GM04503 (cell line): ENCODE results near the gene BRSK2.

Source experiments
- DNase-seq: peaks from one replicate; pipeline ENCODE4 v3.0.0-alpha.2; 2012; ENCODE audit warnings: low read depth

BRSK2 gene

DNA sequence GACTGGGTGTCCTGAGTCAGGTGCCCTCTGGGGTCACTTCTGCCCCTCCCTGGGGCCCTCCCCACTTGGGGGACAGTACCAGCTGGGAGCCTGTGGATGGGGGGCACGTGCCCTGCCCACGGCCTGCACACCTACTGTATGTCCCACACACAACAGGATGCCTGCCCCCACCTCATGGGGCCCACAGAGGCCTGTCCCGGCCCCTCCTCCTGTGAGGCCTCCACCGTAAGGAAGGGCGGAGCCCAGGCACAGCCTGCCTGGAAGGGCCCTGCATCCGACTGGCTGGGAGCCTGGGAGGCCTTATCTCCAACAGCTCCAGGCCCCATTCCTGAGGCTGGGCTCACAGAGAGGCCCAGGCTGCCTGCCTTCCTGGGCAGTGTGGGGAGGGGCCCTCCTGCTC lies 47.8 kb downstream of the BRSK2 start:
- DNase-seq: no peak

DNA sequence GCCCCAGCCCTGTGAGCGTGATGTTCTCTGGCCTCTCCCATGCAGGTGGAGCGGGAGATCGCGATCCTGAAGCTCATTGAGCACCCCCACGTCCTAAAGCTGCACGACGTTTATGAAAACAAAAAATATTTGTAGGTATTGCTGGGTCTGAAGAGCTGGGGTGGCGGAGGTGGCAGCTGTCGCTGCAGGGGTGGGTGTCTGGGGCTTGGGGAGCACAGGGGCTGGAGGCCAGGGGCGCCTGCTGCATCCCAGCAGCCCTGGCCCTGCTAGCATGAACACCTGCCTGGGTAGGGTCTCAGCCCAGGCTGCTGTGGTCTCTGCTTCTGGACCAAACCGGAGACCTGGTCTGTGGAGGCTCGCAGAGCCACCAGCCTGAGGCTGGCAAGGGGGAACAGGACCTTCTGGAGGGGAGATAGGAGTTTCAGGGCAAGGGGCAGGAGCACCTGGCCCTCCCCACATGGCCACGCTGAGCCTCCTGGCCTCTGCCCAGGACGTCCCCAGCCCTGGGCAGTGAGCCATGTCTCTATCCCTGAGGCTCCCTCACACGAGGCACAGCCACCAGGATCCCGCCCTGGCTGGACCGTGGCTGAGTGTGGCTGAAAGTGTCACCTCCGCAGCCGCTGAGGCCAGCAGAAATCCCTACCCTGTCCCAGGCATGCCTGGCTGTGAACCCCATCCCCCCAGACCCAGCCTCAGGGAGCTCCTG lies 48.7 kb downstream of the BRSK2 start:
- DNase-seq: no peak

DNA sequence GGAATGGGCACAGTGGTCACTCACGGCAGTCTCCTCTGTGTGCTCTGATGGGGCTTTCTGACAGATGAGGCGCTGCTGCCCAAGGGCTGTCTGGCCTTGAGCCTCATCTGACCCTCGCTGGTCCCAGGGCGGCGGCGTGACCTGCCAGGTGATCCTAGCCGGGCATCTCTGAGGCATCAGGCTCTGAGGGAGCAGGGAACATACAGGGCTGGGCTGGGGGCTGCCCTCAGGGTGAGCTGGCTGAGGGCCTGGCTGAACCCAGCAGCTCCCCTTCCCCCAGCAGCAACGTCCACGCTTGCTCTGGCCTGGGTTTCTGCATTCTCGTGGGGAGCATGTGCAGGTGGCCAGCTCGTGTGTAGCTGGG lies 49.2 kb downstream of the BRSK2 start:
- no peak for DNase-seq

DNA sequence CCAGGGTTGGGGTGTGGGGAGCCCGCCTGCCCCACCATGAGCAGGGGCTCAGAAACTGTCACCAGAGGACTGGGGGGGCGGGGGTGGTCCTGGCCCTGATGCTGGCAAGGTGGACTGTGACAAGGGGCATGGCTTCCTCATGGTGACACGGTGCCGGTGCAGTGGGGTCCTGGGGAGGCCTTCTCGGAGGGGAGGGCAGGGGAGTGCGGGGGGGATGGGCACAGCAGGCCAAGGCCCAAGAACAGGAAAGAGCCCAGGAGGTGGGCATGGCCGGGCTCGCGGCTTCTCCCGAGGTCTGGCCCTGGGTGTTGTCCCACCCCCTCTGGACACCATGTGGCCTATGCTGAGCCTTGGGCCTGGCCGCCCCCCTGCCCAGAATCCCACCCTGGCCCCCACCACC lies 49.6 kb downstream of the BRSK2 start:
- no peak for DNase-seq

DNA sequence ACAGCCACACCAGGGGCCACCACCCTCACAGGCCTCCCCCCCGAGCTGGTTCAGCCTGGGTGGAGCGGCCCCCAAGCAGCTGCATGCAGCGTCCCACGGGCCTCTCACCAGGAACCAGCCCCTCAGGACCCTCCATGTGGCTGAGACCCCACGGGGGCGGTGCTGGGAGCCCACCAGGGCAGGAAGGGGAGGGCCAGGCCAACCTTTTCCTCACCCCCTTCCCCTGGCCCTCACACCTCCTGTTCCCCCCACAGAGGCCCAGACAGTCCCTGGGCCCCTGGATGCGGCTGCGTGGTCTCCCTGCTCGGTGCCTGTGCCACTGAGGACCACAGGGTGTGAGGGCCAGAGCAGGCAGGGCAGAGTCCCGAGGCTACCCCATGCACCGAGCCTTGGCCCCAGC lies 50.3 kb downstream of the BRSK2 start:
- no peak for DNase-seq

DNA sequence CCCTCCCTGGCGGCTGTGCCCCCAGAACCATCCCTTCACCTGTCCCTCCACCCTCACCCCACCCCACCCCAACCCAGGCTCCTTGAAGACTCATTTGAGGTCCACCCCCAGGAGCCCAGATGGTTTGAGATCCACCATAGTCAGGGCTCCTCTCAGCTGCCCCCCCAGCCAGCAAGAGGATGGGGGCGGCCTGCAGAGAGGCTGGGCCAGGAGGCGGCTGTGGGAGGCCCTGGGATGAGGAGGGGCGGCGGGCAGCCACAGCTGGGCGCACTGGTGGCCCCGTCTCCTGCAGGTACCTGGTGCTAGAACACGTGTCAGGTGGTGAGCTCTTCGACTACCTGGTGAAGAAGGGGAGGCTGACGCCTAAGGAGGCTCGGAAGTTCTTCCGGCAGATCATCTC lies 50.8 kb downstream of the BRSK2 start:
- DNase-seq: no peak

DNA sequence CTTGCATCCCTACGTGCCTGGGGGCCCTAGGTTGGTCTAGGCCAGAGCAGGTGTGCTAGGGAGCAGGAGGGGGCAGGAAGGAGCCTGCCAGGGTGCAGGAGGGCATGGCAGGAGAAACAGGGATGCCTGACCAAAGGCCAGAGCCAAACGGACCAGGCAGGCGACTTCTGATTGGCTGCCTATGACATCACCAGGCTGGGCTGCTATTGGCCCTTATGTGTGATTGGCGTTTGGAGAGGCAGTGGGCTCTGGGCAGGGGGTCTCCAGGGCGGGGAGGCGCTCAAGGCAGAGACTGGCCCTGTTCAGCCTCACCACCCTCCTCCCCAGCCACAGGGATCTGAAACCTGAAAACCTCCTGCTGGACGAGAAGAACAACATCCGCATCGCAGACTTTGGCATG lies 52.4 kb downstream of the BRSK2 start:
- no peak for DNase-seq

DNA sequence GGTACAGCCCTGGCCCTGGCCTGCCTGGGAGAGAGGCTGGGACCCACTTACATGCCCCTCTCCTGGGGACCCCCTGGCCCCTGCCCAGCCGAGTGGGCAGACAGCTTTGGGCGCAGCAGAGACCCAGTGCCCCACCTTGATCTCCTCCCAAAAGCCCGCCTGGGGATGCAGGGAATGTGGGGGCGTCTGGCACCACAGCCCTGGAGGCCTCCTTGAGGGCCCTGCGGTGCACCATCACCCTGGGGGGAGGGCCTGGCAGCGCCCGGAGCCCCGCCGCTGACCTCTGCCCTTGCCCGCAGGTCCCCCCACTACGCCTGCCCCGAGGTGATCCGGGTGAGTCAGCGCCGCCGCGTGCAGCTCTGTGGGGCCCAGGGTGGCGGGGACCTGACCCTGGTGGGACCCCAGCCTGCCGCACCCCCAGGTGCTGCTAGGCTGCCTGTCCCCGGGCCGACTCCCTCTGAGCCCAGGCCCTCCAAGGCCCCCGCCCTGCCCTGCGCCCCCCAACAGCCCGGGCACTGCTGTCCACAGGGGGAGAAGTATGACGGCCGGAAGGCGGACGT lies 53.2 kb downstream of the BRSK2 start:
- no peak for DNase-seq

DNA sequence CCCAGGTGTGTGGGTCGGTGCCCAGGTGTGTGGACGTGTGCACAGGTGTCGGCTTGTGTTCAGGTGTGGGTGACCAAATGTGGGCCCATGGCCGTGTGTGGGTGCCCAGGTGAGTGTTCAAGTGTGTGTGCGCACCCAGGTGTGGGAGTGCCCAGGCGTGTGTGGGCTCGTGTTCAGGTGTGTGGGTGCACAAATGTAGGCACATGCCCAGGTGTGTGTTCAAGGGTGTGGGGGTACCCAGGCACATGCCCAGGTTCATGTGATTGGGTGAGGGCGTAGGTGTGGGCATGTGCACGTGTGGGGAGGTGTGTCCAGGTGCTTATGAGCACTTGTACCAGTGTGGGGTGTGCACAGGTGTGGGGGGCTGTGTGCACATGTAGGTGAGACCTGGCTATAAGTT lies 54.0 kb downstream of the BRSK2 start:
- no peak for DNase-seq

DNA sequence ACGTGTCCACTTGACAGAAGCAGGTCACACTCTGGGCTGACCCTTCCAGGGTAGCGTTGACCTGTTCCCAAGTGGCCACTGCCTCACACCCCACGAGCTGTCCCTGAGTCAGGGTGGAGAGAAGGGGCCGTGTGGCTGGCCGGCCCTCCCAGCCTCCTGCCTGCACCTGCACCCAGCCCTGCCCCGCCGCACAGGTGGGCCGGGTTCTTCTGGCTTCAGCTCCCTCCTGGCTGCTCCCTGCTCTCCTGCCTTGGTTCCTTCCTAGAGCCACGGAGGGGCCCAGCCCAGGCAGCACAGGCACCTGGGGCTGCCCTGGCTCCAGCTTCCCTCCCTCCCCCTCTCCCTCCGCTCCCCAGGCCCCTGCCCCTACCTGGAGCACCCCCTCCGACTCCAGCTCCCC lies 54.6 kb downstream of the BRSK2 start:
- DNase-seq: no peak

DNA sequence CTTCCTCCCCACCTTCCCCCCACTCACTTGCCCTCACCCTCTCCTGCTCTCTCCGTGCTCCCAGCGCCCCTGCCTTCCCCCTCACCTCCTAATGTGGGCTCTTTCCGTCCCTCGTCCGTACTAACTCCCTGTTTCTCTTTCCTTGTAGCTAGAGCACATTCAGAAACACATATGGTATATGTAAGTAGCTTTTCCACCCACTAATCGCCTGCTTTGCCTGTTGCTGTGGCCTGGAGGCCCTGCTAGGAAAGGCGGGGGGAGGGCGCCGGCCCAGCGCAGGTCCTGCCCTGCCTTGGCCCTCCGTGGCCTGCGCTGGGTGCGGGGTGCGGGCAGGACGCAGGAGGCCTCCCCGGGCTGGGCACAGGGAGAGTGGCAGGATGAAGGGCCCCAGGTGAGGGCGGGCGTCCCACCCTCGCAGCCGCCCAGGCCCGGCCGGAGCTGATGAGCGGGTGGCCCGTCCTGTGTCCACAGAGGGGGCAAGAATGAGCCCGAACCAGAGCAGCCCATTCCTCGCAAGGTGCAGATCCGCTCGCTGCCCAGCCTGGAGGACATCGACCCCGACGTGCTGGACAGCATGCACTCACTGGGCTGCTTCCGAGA lies 55.2 kb downstream of the BRSK2 start:
- DNase-seq: no peak

DNA sequence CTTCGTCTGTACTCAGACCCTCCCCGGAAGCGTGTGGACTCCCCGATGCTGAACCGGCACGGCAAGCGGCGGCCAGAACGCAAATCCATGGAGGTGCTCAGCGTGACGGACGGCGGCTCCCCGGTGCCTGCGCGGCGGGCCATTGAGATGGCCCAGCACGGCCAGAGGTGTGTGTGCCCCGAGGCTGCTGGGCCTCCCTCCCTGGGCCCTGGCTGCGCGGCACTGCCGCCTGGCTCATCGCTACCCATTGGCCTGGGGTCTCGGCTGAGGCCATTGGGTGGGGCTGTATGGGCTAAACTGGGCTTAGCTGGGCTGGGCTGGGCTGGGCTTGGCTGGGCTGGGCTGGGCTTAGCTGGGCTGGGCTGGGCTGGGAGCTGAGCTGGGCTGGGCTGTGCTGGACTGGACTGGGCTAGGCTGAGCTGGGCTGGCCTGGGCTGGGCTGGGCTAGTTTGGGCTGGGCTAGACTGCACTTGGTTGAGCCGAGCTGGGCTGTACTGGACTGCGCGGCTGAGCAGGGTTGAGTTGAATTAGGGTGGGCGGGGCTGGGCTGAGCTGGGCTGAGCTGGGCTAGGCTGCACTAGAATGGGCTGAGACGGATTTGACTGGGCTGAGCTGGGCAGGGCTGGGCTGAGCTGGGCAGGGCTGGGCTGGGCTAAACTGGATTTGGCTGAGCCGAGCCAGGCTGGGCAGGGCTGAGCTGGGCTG lies 56.2 kb downstream of the BRSK2 start:
- no peak for DNase-seq

DNA sequence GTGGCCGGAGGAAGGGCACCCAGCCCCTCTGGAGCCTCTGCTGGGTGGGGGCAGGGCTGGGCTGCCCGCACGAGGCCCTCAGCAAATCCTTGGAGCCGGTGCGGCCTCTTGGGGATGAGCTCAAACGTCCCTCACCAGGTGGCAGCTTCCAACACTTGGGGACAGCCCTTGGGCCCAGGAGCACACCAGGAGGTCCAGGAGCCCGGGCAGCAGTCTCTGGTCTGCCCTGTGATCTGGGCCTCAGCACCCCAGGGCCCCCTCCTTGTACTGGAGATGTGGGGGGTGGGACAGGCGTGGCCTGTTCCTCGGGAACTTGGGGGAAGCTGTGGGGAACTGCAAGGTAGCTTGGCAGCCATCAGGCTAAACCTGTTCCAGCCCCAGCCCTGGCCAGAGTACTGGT lies 56.9 kb downstream of the BRSK2 start:
- DNase-seq: no peak

DNA sequence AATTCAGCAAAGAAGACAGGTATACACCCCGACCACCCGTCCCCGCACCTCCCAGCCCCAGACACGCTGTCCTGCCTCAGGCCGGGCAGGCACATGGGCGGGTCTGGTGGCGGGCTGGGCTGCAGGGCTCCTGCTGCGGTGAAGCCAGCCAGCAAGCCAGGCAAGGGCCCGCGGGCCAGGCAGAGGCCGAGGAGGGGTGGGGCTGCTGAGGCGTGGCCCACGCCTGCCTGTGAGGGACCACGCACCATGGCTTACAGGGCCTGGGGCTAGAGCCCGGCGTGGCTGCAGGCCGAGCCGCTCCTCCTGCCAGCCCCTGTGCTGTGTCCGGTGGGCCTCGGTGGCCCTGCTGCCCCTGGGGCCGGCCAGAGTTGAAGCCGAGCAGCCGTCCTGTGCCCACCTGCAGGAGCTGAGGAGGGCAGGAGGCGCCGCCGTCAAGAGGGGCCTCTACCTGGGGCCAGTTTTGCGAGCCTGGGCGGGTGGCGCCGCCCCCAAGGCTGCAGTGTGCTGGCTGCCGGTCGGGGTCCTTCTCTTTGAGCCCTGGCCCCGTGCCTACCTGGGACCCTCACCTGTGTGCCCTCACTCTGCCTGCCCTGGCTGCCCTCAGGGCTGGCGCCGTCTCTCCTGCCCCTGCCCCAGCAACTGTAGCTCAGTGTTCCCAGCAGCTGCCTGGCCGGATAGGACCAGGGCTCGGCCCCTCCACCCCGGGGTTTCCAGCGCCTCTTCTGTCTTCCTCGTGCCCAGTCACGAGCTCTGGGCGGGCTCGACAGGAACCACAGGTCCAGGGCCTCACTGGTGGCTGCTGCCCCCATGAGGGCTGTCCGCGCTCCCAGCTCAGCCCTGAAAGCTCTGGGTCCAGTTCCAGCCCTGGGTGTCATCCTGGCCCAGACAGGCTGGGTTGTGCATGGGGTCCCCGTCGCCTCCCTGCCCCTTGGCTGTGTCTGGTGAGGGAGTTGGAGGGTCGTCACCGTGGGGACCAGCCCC lies 58.4 kb downstream of the BRSK2 start:
- DNase-seq: no peak

DNA sequence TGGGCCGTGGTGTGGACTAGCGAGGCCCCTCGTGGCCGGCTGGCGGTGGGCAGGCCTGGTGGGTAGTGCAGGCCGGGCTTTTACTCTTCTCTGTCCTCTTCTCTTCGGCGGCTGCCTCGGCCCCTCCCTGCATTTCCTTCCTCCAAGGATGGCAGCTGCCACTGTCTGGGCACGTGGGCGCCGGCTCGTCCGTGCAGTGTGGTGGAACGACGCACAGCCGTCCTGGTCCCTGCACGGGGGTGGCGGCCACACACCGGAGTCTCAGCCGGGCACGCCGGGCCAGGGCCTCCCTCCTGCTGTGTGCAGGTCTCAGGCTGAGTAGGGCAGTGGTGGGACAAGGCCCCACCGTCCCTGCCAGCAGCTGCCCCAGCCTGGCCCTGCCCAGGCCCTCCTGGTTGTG lies 59.1 kb downstream of the BRSK2 start:
- no peak for DNase-seq

DNA sequence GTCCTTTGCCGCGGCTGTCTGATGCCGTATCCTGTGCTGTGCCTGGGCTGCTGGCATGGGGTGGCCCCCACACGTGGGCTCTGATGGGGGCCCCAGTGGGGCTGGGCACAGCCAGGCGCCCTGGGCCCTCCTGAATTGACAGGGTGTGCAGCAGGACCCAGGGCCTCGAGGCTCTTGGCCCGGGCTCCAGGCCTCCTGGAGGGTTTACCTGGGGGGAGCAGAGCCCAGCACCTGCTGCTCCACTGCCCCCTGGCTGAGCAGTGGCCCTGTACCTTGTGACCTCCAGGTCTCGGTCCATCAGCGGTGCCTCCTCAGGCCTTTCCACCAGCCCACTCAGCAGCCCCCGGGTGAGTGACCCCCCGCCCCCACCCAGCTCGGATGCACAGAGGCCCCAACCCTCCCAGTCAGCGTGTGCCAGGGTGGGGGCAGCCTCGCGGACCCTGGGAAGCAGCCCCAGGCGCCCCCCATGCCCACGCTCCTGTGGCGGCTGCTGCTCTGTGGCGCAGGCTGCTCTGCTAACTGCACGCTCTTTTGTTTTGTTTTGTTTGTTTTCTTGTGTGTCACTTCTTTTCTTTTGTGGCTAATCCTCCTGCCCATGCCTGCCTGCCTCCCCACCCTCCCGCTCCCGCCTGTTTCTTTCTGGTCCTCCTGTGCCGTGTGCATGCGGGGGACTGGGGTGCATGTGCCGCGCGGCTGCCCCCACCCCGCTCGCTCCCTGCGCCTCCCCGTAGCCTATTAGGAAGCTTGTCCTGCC lies 59.9 kb downstream of the BRSK2 start:
- no peak for DNase-seq

DNA sequence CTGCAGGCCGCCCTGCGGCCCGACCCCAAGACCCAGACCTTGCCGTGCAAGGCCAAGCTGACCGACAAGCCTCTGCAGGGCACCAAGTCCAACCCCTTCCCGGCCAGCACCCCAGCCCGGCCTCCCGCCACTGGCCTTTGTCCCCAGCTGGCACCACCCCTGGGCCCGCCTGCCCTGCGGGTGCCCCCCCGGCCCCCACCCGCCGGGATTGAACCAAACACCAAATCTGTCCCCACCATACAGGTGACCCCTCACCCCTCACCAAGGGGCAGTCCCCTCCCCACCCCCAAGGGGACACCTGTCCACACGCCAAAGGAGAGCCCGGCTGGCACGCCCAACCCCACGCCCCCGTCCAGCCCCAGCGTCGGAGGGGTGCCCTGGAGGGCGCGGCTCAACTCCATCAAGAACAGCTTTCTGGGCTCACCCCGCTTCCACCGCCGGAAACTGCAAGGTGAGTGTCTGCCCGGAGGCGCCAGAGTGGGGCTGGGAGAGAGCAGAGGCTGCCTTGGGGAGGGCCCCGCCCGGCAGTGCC lies 60.7 kb downstream of the BRSK2 start:
- no peak for DNase-seq

DNA sequence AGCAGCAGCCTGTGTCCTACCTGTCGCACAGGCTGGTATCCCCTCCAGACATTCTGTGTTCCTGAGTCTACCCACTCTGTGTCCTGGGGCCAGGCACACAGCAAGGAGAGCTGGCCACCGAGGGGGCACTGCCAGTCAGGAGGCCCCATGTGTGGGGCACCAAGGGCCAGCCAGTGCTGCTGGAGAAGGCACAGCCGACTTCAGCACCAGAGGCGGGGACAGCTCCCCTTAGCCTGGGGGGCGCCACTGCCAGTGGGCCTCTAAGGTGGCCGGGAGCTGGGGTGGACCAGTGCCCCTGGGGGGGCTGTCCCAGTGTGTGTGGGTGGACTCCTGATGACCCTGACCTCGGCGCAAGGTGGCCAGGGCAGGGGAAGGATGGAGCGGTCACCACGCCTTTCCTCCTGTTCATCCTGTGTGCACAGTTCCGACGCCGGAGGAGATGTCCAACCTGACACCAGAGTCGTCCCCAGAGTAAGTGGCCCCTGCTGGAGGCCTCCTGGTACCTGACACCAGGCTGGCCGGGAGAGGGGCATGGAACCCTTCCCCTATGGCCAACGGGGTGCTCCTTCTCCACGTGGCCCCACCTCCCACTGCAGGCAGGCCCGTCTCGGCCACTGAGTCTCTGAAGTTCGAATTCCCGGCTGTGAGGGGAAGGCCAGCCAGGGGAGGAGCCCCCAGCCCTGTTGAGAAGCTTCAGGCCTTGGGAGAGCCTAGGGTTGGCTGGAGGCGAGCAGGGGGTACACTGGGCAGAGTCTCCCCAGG lies 61.4 kb downstream of the BRSK2 start:
- DNase-seq: no peak

DNA sequence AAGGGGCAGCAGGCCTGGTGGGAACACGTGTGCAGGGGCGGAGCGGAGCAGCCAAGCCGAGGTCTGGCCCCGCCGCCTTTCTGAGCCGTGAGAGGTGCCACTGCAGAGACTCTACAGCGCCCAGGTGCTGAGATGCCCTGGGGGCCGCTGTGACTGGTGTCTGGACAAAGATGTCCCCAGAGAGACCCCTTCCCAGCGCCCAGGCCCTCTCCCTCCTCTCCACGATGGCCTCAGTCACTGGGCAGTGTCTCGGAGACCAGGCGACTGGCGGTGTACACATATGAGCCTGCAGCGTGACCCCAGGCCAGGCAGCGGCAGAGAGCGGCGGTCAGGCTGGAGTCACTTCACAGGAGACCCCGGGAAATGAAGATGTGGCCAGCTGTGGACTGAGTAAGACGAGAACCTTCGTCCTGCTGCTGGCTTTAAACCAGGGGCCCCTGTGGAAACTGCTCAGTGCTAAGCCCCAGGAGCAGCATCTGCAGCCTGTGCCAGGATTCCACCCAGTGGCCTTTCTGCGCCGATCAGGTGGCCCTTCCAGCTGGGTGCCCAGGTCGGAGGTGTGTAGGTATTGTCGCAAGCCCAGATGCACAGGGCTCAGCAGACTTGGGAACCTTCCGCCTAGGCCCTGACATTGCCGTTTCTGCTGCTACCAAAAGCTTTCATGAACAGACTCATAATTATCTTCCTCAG lies 62.2 kb downstream of the BRSK2 start:
- DNase-seq: no peak

DNA sequence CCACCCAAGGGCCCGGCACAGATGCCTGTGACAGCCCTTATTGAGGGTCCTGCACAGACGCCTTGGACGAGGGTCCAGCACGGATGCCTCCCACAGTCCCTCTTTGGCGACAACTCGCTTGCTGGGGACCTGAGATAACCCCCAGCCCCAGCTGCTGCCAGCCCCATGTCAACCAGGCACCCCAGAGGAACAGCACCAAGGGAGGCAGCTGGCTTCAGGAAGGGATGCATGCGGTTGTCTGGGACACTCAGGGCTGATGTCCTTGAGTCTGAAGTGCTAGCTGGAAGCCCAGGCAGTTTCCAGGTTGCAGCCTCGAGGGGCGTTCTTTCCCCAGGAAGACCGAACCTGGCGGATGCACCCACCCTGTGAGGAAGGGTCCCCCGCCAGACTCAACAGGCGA lies 63.0 kb downstream of the BRSK2 start:
- DNase-seq: no peak
